Measurements from ENCODE around the gene KIF3B.

DNA sequence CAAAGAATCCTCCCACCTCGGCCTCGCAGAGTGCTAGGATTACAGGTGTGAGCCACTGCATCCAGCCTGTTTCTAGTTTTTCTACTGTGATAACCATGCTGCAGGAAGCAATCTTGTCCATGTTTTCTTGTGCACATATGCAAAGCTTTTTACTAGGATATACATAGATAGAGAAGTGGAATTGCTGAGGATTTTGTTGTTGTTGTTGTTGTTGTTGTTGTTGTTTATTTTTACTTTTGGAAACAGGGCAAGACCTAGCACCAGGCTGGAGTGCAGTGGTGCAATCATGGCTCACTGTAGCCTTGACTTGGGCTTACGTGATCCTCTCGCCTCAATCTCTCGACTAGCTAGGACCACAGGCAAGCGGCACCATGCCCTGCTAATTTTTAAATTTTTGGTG, 23.2 kb downstream of the KIF3B start:
- TF ChIP-seq ZNF274 (IDR thresholded peaks at IDR 0.05; ENCODE audit: low read depth, low read length): no peak
- TF ChIP-seq YY1 (IDR thresholded peaks at IDR 0.05; ENCODE audit: insufficient read depth, insufficient read length): no peak

All from NT2/D1 (cell line).